ENCODE results near the gene ACOXL.

DNA sequence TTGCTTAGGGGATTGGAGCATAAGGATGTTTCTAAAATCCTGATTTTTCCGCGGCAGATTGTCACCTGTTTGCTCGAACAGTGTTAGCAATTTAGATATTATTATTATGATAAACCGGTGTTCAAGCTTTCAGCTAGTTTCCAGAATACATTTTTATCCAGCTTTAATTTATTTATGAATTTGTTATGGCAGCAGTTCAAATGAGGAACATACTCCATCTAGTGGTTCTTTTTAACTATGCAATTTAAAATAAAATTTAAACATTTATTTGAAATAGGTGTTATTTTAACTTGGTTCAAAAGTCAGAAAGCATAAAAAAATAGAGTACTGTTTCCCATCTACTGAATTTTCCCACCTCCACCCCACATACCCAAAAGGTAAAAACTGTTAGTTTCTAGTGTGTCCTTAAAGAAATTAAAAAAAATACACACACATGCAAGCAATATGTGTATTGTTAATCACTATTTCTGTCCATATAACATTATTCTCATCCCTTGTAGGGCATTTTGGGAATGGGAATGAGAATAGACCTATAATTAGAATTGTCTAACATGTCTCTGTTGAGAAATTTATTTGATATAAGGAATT is 23.2 kb downstream of the ACOXL start:
- TF ChIP-seq TAF1 (IDR thresholded peaks at IDR 0.05; ENCODE audit: borderline replicate concordance, low read depth, low read length) (no peak), POLR2AphosphoS5 (IDR thresholded peaks at IDR 0.05; ENCODE audit: low read depth, low read length) (no peak), POLR2A (IDR thresholded peaks at IDR 0.05; ENCODE audit: low read depth, low read length) (no peak)
